T-helper 2 cell (primary cell): Measurements from ENCODE around the gene COL4A3.

ENCODE experiments used
- DNase-seq, 5 experiments: peaks; one replicate each; pipeline versions ENCODE4 v3.0.0 to v3.0.0-alpha.2; 2012 to 2022

Gene COL4A3

DNA sequence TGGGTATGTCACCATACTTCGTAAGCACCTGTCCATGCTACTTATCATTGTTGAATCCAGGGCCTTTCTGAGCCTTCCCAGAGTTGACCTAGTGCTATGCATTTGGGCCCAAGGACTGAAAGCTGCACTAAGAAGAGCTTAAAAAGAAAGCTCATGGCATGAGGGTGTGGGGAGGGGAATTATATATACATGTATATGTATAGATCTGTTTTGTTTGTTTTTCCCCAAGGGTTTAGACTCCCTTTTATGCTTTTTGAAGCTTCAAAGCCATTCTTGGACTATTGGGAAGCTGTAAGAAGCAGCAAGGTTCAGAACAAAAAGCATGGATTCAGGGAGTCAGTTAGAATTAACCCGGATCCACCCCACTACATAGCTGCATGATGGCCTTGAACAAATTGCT, 183.9 kb downstream of the COL4A3 start:
- DNase-seq, result no peak

DNA sequence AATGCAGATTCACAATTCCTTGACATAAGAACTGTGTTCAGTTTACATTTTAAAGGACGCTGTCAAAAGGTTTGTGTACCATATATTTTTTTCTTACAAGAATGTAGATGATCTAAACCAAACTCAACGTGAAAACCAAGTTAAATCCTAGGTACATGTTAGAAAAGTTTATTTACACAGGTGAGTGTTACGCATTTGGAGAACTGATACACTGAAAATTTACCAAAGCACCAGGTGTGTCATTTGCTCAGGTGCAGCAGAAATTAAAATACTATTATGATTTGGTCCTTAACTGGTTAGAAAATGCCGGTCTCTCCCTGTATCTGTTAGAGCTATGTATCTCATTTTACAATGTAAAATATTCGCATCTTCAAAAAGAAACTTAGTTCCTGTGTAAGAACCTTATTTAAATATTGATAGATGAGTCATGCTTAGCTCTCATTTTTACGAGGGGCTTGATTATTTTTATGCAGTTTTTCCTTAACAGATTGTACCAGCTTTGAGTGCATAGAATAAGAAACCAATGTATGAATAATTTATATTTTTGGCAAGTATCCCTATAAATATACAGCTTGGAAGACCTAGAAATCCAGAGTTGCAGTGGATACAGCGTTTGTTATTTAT, 185.7 kb downstream of the COL4A3 start:
- no peak for DNase-seq

DNA sequence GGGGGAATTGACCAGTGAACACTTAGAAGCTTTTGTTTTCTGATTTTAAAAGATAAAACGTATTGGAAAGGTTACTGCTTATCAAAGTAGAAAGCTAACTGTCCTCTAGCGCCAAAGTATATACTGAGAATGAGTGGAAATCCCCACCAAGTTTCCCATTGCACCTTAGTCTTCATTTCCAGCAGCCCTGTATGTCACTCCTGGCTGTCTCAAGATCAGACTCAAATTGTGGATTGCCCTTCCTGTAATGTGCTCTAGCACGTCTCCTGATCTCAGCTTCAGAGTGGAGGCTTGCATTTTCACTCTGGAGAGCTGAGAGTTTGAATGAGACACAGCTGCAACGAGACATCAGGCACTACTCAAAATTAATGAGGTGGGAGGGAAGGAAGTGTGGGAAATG, 187.2 kb downstream of the COL4A3 start:
- DNase-seq, result no peak

DNA sequence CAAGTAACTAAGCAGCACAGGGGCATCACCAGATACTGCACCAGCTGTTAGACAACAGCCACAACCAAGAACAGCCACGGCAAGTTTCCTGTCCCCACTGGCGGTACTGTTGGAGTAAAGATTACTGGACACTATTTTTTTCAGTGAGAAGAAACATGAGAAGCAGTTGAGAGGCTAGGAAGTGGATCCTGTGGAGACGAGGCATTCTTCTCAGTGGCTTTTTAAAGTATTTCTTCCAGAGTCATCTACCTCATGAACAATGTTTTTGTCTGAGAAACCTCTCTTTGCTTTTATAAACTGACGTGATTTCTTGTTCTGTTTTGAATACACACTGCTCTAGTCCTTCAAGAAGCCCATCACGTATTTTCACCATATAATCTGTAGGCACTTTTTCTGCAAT, 195.9 kb downstream of the COL4A3 start:
- no peak for DNase-seq

DNA sequence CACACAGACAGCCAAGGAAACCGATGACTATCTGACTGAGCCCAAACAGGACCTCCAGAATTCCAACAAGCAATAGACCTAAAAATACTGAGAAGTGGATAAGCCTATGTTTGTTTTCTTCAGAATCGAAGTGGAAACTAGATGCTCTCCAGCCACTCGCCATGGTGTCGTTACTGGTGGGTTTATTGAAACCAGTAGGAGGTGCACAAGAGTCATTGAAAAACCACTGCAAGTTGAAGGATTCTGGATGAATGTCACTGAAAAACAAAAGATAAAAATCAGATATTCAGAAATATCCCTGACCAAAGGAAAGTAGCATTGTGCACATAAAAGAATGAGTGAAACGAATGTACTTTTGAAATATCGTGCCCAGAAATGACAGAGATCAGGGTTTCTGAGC, 199.3 kb downstream of the COL4A3 start:
- DNase-seq, result no peak
